Immature natural killer cell (primary cell): Measurements from ENCODE around the gene LINGO1. TPM values are rescaled to one million over a fixed set of nuclear protein-coding genes. Genes with fewer than 3 reads are reported as not detected.

Source experiments
- DNase-seq, 3 donors: peaks; one replicate each; pipeline ENCODE4 v3.0.0; 2022; ENCODE audit warnings: mixed read lengths in 1 of 3
- H3K27ac Mint-ChIP-seq, 6 donors: one replicate each; pipeline ENCODE4 v1.8.0; 2020; ENCODE audit warnings: mixed read lengths in 6 of 6, mild to moderate bottlenecking in 5 of 6, inconsistent platforms in 4 of 6, moderate library complexity in 3 of 6
- H3K27me3 Mint-ChIP-seq, 3 donors: one replicate each; pipeline ENCODE4 v1.8.0; 2020 to 2021; ENCODE audit warnings: low read depth in 3 of 3, mild to moderate bottlenecking in 3 of 3, mixed read lengths in 3 of 3, moderate library complexity in 3 of 3, inconsistent platforms in 1 of 3
- H3K36me3 Mint-ChIP-seq, 3 donors: one replicate each; pipeline ENCODE4 v1.8.0; 2020; ENCODE audit warnings: mixed read lengths in 3 of 3, inconsistent platforms in 2 of 3, mild to moderate bottlenecking in 2 of 3
- H3K4me1 Mint-ChIP-seq, 2 donors: one replicate each; pipeline ENCODE4 v1.8.0; 2020; ENCODE audit warnings: inconsistent platforms in 2 of 2, mild to moderate bottlenecking in 2 of 2, mixed read lengths in 2 of 2, moderate library complexity in 1 of 2
- H3K4me3 Mint-ChIP-seq, 5 donors: one replicate each; pipeline ENCODE4 v1.8.0; 2020; ENCODE audit warnings: mild to moderate bottlenecking in 5 of 5, mixed read lengths in 5 of 5, inconsistent platforms in 3 of 5, moderate library complexity in 3 of 5
- H3K9me3 Mint-ChIP-seq, 6 donors: one replicate each; pipeline ENCODE4 v1.8.0; 2020; ENCODE audit warnings: mild to moderate bottlenecking in 6 of 6, mixed read lengths in 6 of 6, inconsistent platforms in 4 of 6, moderate library complexity in 3 of 6
- polyA plus RNA-seq, 3 donors: library from polyadenylated mRNA; unstranded; fragments of 300-500 nt; fragmentation: Illumina TruSeq; gene quantifications; one replicate each; pipeline ENCODE4 v1.2.3, GENCODE V29; 2021

Gene LINGO1
- polyA plus RNA-seq, 3 donors from 2014 or later: not detected

- Mint-ChIP-seq H3K27me3 (peaks cover 2% of the 10 kb centered on the region in 3 donors), H3K4me1 (no peaks in the 10 kb centered on the region), H3K27ac (no peak overlapping the region), H3K9me3 (no peaks in the 10 kb centered on the region), H3K36me3 (no peaks in the 10 kb centered on the region), H3K4me3 (no peak overlapping the region)
- DNase-seq: no peak
These were observed 33.0 kb upstream of the LINGO1 start for GRCh38 chr15:77665530-77666295.

GRCh38 chr15:77664428-77664827, 31.7 kb upstream of the LINGO1 start:
- DNase-seq: no peak
- no peak overlapping the region for H3K4me3 Mint-ChIP-seq
- peaks cover 2% of the 10 kb centered on the region in 3 donors for H3K27me3 Mint-ChIP-seq
- no peaks in the 10 kb centered on the region for H3K4me1 Mint-ChIP-seq
- no peaks in the 10 kb centered on the region for H3K36me3 Mint-ChIP-seq
- no peak overlapping the region for H3K27ac Mint-ChIP-seq
- no peaks in the 10 kb centered on the region for H3K9me3 Mint-ChIP-seq

- Mint-ChIP-seq H3K27ac (no peak overlapping the region), H3K9me3 (no peaks in the 10 kb centered on the region), H3K27me3 (peaks cover 2% of the 10 kb centered on the region in 3 donors), H3K4me1 (no peaks in the 10 kb centered on the region), H3K4me3 (no peak overlapping the region), H3K36me3 (no peaks in the 10 kb centered on the region)
- no peak for DNase-seq
These were observed 30.5 kb upstream of the LINGO1 start for GRCh38 chr15:77663256-77663655.

- no peak for DNase-seq
- no peak overlapping the region for H3K27ac Mint-ChIP-seq
- peaks cover 0 to 3% (median 0%) of the 10 kb centered on the region in 6 donors for H3K9me3 Mint-ChIP-seq
- H3K36me3 Mint-ChIP-seq: no peaks in the 10 kb centered on the region
- no peaks in the 10 kb centered on the region for H3K4me1 Mint-ChIP-seq
- H3K27me3 Mint-ChIP-seq: peaks cover 0 to 4% (median 3%) of the 10 kb centered on the region in 3 donors
- no peak overlapping the region for H3K4me3 Mint-ChIP-seq
These were observed 26.9 kb upstream of the LINGO1 start for GRCh38 chr15:77659350-77660321.

GRCh38 chr15:77658304-77658703, 25.6 kb upstream of the LINGO1 start:
- Mint-ChIP-seq H3K36me3 (no peaks in the 10 kb centered on the region), H3K4me1 (no peaks in the 10 kb centered on the region), H3K27me3 (peaks cover 0 to 4% (median 3%) of the 10 kb centered on the region in 3 donors), H3K4me3 (no peak overlapping the region), H3K27ac (no peak overlapping the region), H3K9me3 (peaks cover 0 to 3% (median 0%) of the 10 kb centered on the region in 6 donors)
- no peak for DNase-seq

- no peak for DNase-seq
- Mint-ChIP-seq H3K4me1 (no peaks in the 10 kb centered on the region), H3K9me3 (peaks cover 0 to 3% (median 0%) of the 10 kb centered on the region in 6 donors), H3K36me3 (no peaks in the 10 kb centered on the region), H3K4me3 (no peak overlapping the region), H3K27ac (no peak overlapping the region), H3K27me3 (peaks cover 0 to 3% (median 2%) of the 10 kb centered on the region in 3 donors)
These were observed 25.0 kb upstream of the LINGO1 start for GRCh38 chr15:77657634-77658238.

- Mint-ChIP-seq H3K27me3 (peaks cover 0 to 4% (median 3%) of the 10 kb centered on the region in 3 donors), H3K36me3 (no peaks in the 10 kb centered on the region), H3K9me3 (peaks cover 0 to 3% (median 0%) of the 10 kb centered on the region in 6 donors), H3K4me1 (no peaks in the 10 kb centered on the region), H3K27ac (no peak overlapping the region), H3K4me3 (no peak overlapping the region)
- DNase-seq: no peak
These were observed 23.6 kb upstream of the LINGO1 start for GRCh38 chr15:77656294-77656693.

GRCh38 chr15:77654975-77655374, 22.3 kb upstream of the LINGO1 start:
- no peak for DNase-seq
- H3K27me3 Mint-ChIP-seq: peaks cover 0 to 6% (median 4%) of the 10 kb centered on the region in 3 donors

GRCh38 chr15:77653832-77654480, 21.2 kb upstream of the LINGO1 start:
- peaks cover 0 to 3% (median 0%) of the 10 kb centered on the region in 6 donors for H3K9me3 Mint-ChIP-seq
- H3K4me3 Mint-ChIP-seq: no peak overlapping the region
- DNase-seq: no peak
- H3K4me1 Mint-ChIP-seq: no peaks in the 10 kb centered on the region
- H3K36me3 Mint-ChIP-seq: no peaks in the 10 kb centered on the region
- peaks cover 2 to 9% (median 5%) of the 10 kb centered on the region in 3 donors for H3K27me3 Mint-ChIP-seq
- no peak overlapping the region for H3K27ac Mint-ChIP-seq

More at GRCh38 chr15:77654975-77655374, 22.3 kb upstream of the LINGO1 start:
- H3K4me1 Mint-ChIP-seq: no peaks in the 10 kb centered on the region
- H3K36me3 Mint-ChIP-seq: no peaks in the 10 kb centered on the region
- peaks cover 0 to 3% (median 0%) of the 10 kb centered on the region in 6 donors for H3K9me3 Mint-ChIP-seq
- H3K4me3 Mint-ChIP-seq: no peak overlapping the region
- H3K27ac Mint-ChIP-seq: no peak overlapping the region

GRCh38 chr15:77650265-77650664, 17.6 kb upstream of the LINGO1 start:
- peaks cover 4 to 12% (median 4%) of the 10 kb centered on the region in 3 donors for H3K27me3 Mint-ChIP-seq
- no peak overlapping the region for H3K4me3 Mint-ChIP-seq
- no peaks in the 10 kb centered on the region for H3K4me1 Mint-ChIP-seq
- no peaks in the 10 kb centered on the region for H3K36me3 Mint-ChIP-seq
- H3K9me3 Mint-ChIP-seq: peaks cover 0 to 1% (median 0%) of the 10 kb centered on the region in 6 donors
- DNase-seq: no peak
- H3K27ac Mint-ChIP-seq: no peak overlapping the region

- H3K4me1 Mint-ChIP-seq: no peaks in the 10 kb centered on the region
- no peak overlapping the region for H3K4me3 Mint-ChIP-seq
- H3K27ac Mint-ChIP-seq: no peak overlapping the region
- H3K9me3 Mint-ChIP-seq: no peaks in the 10 kb centered on the region
- H3K36me3 Mint-ChIP-seq: no peaks in the 10 kb centered on the region
- no peak for DNase-seq
- peaks cover 4 to 10% (median 4%) of the 10 kb centered on the region in 3 donors for H3K27me3 Mint-ChIP-seq
These were observed 16.9 kb upstream of the LINGO1 start for GRCh38 chr15:77649610-77650009.

- Mint-ChIP-seq H3K36me3 (no peaks in the 10 kb centered on the region), H3K27ac (no peak overlapping the region), H3K4me1 (no peaks in the 10 kb centered on the region), H3K9me3 (no peaks in the 10 kb centered on the region), H3K4me3 (no peak overlapping the region), H3K27me3 (peaks cover 4 to 10% (median 4%) of the 10 kb centered on the region in 3 donors)
- DNase-seq: no peak
These were observed 16.3 kb upstream of the LINGO1 start for GRCh38 chr15:77649017-77649416.

- Mint-ChIP-seq H3K27ac (no peak overlapping the region), H3K9me3 (no peaks in the 10 kb centered on the region), H3K36me3 (no peaks in the 10 kb centered on the region), H3K27me3 (peaks cover 4 to 10% (median 5%) of the 10 kb centered on the region in 3 donors), H3K4me3 (no peak overlapping the region), H3K4me1 (no peaks in the 10 kb centered on the region)
- DNase-seq: no peak
These were observed 15.2 kb upstream of the LINGO1 start for GRCh38 chr15:77647961-77648360.
